CD14-positive monocyte (primary cell): ENCODE measurements around the gene ZCCHC9. TPM values are rescaled to one million over a fixed set of nuclear protein-coding genes. Genes with fewer than 3 reads are reported as not detected.

Source experiments
- DNase-seq, 3 donors: peaks; one replicate each; pipeline ENCODE4 v3.0.0-alpha.2; 2011 to 2022
- H2AFZ ChIP-seq: 2 replicates; pipeline ENCODE4 v1.6.0; 2012; ENCODE audit warnings: mild to moderate bottlenecking, low read depth, low read length, inconsistent platforms; ENCODE audit not compliant: insufficient read depth, poor library complexity, severe bottlenecking
- H3K27ac ChIP-seq, 2 donors: 1 replicate in 1 of 2; 2 replicates in 1 of 2; pipeline ENCODE4 v1.5.1; 2012 to 2013; ENCODE audit warnings: low read length in 2 of 2, control low read depth in 1 of 2, inconsistent platforms in 1 of 2, low read depth in 1 of 2, mild to moderate bottlenecking in 1 of 2
- H3K27me3 ChIP-seq, 2 donors: one replicate each; pipeline versions ENCODE4 v1.6.0 to v1.6.1; 2011 to 2013; ENCODE audit warnings: low read length in 2 of 2; ENCODE audit not compliant: control insufficient read depth in 2 of 2, insufficient read depth in 2 of 2
- H3K36me3 ChIP-seq, 2 donors: replicated peaks in 1 of 2; 1 replicate in 1 of 2; 2 replicates in 1 of 2; pipeline versions ENCODE4 v1.5.1 to v1.6.1; 2012 to 2013; ENCODE audit warnings: low read length in 2 of 2, control low read depth in 1 of 2, inconsistent platforms in 1 of 2, mild to moderate bottlenecking in 1 of 2; ENCODE audit not compliant: insufficient read depth in 2 of 2, control insufficient read depth in 1 of 2
- H3K4me1 ChIP-seq, 2 donors: 1 replicate in 1 of 2; 2 replicates in 1 of 2; pipeline versions ENCODE4 v1.5.1 to v1.6.1; 2012 to 2013; ENCODE audit warnings: low read length in 2 of 2, control low read depth in 1 of 2, inconsistent platforms in 1 of 2, mild to moderate bottlenecking in 1 of 2, moderate library complexity in 1 of 2; ENCODE audit not compliant: insufficient read depth in 2 of 2, control insufficient read depth in 1 of 2
- H3K4me2 ChIP-seq: replicated peaks from 2 replicates; pipeline ENCODE3; 2012; ENCODE audit warnings: low read length, moderate library complexity, mild to moderate bottlenecking; ENCODE audit not compliant: poor library complexity, severe bottlenecking; ENCODE audit errors: extremely low read depth
- H3K4me3 ChIP-seq, 3 experiments: fragments of 200-600 bp in 1 of 3; sonication (generic) in 1 of 3; replicated peaks in 1 of 3; 1 replicate in 2 of 3; 2 replicates in 1 of 3; pipeline ENCODE4 v1.5.1; 2011 to 2013; ENCODE audit warnings: low read length in 3 of 3, mild to moderate bottlenecking in 3 of 3, control low read depth in 2 of 3, low read depth in 2 of 3, inconsistent platforms in 1 of 3, moderate library complexity in 1 of 3
- H3K79me2 ChIP-seq: 2 replicates; pipeline ENCODE4 v1.6.0; 2012; ENCODE audit warnings: mild to moderate bottlenecking, control low read depth, inconsistent platforms, low read length, moderate library complexity; ENCODE audit not compliant: insufficient read depth
- H3K9ac ChIP-seq: 2 replicates; pipeline ENCODE4 v1.6.0; 2017; ENCODE audit warnings: low read length, mild to moderate bottlenecking; ENCODE audit not compliant: insufficient read depth, poor library complexity, severe bottlenecking
- H3K9me3 ChIP-seq, 2 donors: replicated peaks in 1 of 2; 1 replicate in 1 of 2; 2 replicates in 1 of 2; pipeline versions ENCODE4 v1.5.1 to v1.6.1; 2012 to 2013; ENCODE audit warnings: low read length in 2 of 2, control low read depth in 1 of 2; ENCODE audit not compliant: control insufficient read depth in 1 of 2, insufficient read depth in 1 of 2
- H4K20me1 ChIP-seq: 2 replicates; pipeline ENCODE4 v1.6.0; 2012; ENCODE audit warnings: mild to moderate bottlenecking, low read length, control low read depth, moderate library complexity; ENCODE audit not compliant: insufficient read depth
- H3K27ac Mint-ChIP-seq, 7 donors: one replicate each; pipeline ENCODE4 v1.8.0; 2020; ENCODE audit warnings: mild to moderate bottlenecking in 7 of 7, mixed read lengths in 7 of 7, moderate library complexity in 6 of 7, inconsistent platforms in 2 of 7
- H3K27me3 Mint-ChIP-seq, 3 donors: one replicate each; pipeline ENCODE4 v1.8.0; 2021 to 2022; ENCODE audit warnings: low read depth in 3 of 3, mild to moderate bottlenecking in 3 of 3, mixed read lengths in 3 of 3, moderate library complexity in 3 of 3, inconsistent platforms in 1 of 3
- H3K36me3 Mint-ChIP-seq, 2 donors: one replicate each; pipeline ENCODE4 v1.8.0; 2020; ENCODE audit warnings: mixed read lengths in 2 of 2, inconsistent platforms in 1 of 2, mild to moderate bottlenecking in 1 of 2
- H3K4me1 Mint-ChIP-seq: one replicate; pipeline ENCODE4 v1.8.0; 2020; ENCODE audit warnings: mild to moderate bottlenecking, mixed read lengths
- H3K4me3 Mint-ChIP-seq, 2 donors: one replicate each; pipeline ENCODE4 v1.8.0; 2020; ENCODE audit warnings: mild to moderate bottlenecking in 2 of 2, mixed read lengths in 2 of 2, moderate library complexity in 1 of 2
- H3K9me3 Mint-ChIP-seq, 7 donors: one replicate each; pipeline ENCODE4 v1.8.0; 2020 to 2022; ENCODE audit warnings: mixed read lengths in 7 of 7, mild to moderate bottlenecking in 6 of 7, moderate library complexity in 6 of 7, inconsistent platforms in 2 of 7
- CTCF ChIP-seq: fragments of 200-600 bp; IDR thresholded peaks from one replicate; pipeline ENCODE4 v1.8.0; 2022; ENCODE audit warnings: antibody characterized with exemption, mild to moderate bottlenecking
- WGBS: methylation state at CpG from one replicate; pipeline ENCODE4 v1.1.5; 2013; ENCODE audit warnings: missing lambda C conversion rate; ENCODE audit not compliant: insufficient coverage; 5-methylcytosine and 5-hydroxymethylcytosine counted together
- intact Hi-C, 2 donors: fragments of 100-400 bp; cut with micrococcal nuclease; formaldehyde crosslinking; loops; one replicate each; pipeline versions ENCODE4 v1.15.0 to v1.15.1; 2023
- polyA plus RNA-seq, 3 donors: library from polyadenylated mRNA; depleted of rRNA in 1 of 3; unstranded in 2 of 3; stranded (reverse) in 1 of 3; fragments of 300-500 nt in 2 of 3; fragments of >200 nt in 1 of 3; fragmentation: Illumina TruSeq in 2 of 3; gene quantifications; 1 replicate in 2 of 3; 2 replicates in 1 of 3; pipeline ENCODE4 v1.2.3, GENCODE V29; 2012 to 2021

The ZCCHC9 gene
- polyA plus RNA-seq, 3 donors: 10.6 to 15.9 (median 14.6) TPM

- H4K20me1 ChIP-seq: no peaks in the 10 kb centered on the region
- no peak overlapping the region for H3K4me2 ChIP-seq
- Mint-ChIP-seq H3K36me3 (no peaks in the 10 kb centered on the region), H3K9me3 (peaks cover 0 to 2% (median 0%) of the 10 kb centered on the region in 7 donors), H3K27ac (peak overlapping the region in 1 of 7 donors; percentile 45), H3K27me3 (peaks cover 0 to 2% (median 2%) of the 10 kb centered on the region in 3 donors), H3K4me1 (no peaks in the 10 kb centered on the region), H3K4me3 (no peak overlapping the region)
- no peaks in the 10 kb centered on the region for H3K4me1 ChIP-seq
- no peak overlapping the region for H3K27ac ChIP-seq
- no peak overlapping the region for H2AFZ ChIP-seq
- H3K4me3 ChIP-seq: no peak overlapping the region
- no peaks in the 10 kb centered on the region for H3K9me3 ChIP-seq
- no peak for TF ChIP-seq CTCF
- intact Hi-C loops: no loop called here
- H3K36me3 ChIP-seq: no peaks in the 10 kb centered on the region
- no peak overlapping the region for H3K9ac ChIP-seq
- DNase-seq: no peak
- no peaks in the 10 kb centered on the region for H3K27me3 ChIP-seq
- no peaks in the 10 kb centered on the region for H3K79me2 ChIP-seq
- 65% methylated on average over 4 of the region's 4 CpGs for WGBS
These were observed 47.8 kb downstream of the ZCCHC9 start for GRCh38 chr5:81349161-81349560.

GRCh38 chr5:81350507-81350906 is 49.1 kb downstream of the ZCCHC9 start:
- no peaks in the 10 kb centered on the region for H3K4me1 Mint-ChIP-seq
- H3K4me2 ChIP-seq: no peak overlapping the region
- no peak for DNase-seq
- no peak overlapping the region for H3K27ac Mint-ChIP-seq
- H3K9me3 ChIP-seq: no peaks in the 10 kb centered on the region
- peaks cover 0 to 2% (median 0%) of the 10 kb centered on the region in 7 donors for H3K9me3 Mint-ChIP-seq
- H3K4me3 ChIP-seq: no peak overlapping the region
- no peaks in the 10 kb centered on the region for H3K4me1 ChIP-seq
- intact Hi-C loops: no loop called here
- H3K27me3 ChIP-seq: no peaks in the 10 kb centered on the region
- H3K79me2 ChIP-seq: no peaks in the 10 kb centered on the region
- no peaks in the 10 kb centered on the region for H4K20me1 ChIP-seq
- no peak overlapping the region for H3K9ac ChIP-seq
- no peak overlapping the region for H3K4me3 Mint-ChIP-seq
- no peaks in the 10 kb centered on the region for H3K36me3 Mint-ChIP-seq
- H3K36me3 ChIP-seq: no peaks in the 10 kb centered on the region
- H3K27ac ChIP-seq: no peak overlapping the region
- peaks cover 0 to 2% (median 0%) of the 10 kb centered on the region in 3 donors for H3K27me3 Mint-ChIP-seq
- TF ChIP-seq CTCF: no peak
- no peak overlapping the region for H2AFZ ChIP-seq
